HFFc6 (cell line): ENCODE data around the gene RHBDL3. TPM values are rescaled to one million over a fixed set of nuclear protein-coding genes. Genes with fewer than 3 reads are reported as not detected.
A peak's percentile ranks its signal among the peaks of the same experiment; 100 is the strongest.
"Not testable (repeated sequence)": the region's sequence is repeated elsewhere in the genome, so short reads cannot be mapped to it uniquely, and the experiment has no call there.

Experiments
- DNase-seq: peaks from one replicate; pipeline ENCODE4 v3.0.0-alpha.2; 2018
- H3K27ac Mint-ChIP-seq: 2 replicates; pipeline ENCODE4 v1.8.0; 2020; ENCODE audit warnings: mild to moderate bottlenecking, mixed read lengths
- H3K27me3 Mint-ChIP-seq: 2 replicates; pipeline ENCODE4 v1.8.0; 2021; ENCODE audit warnings: mild to moderate bottlenecking, moderate library complexity, mixed read lengths; ENCODE audit not compliant: insufficient read depth
- H3K36me3 Mint-ChIP-seq: 2 replicates; pipeline ENCODE4 v1.8.0; 2021; ENCODE audit warnings: low read depth, mixed read lengths
- H3K4me1 Mint-ChIP-seq: 2 replicates; pipeline ENCODE4 v1.8.0; 2020; ENCODE audit warnings: low read depth, mixed read lengths
- H3K4me3 Mint-ChIP-seq: 2 replicates; pipeline ENCODE4 v1.8.0; 2020; ENCODE audit warnings: mild to moderate bottlenecking, moderate library complexity, mixed read lengths
- H3K9me3 Mint-ChIP-seq: 2 replicates; pipeline ENCODE4 v1.8.0; 2020; ENCODE audit warnings: mild to moderate bottlenecking, mixed read lengths
- CTCF ChIP-seq: fragments of 200-600 bp; sonication (generic); IDR thresholded peaks from 2 replicates; pipeline ENCODE4 v1.5.0; 2021; ENCODE audit warnings: antibody characterized with exemption, mild to moderate bottlenecking
- total RNA-seq, 6 experiments: library from RNA; stranded (reverse); fragmentation: NEBNext Ultra II Directional; extraction: Animal tissue kit (Norgen Biotek cat#: 25700); gene quantifications; 2 replicates in 1 of 6; 3 replicates in 5 of 6; pipeline ENCODE4 v1.2.3, GENCODE V29; 2021

Gene RHBDL3
- total RNA-seq, 6 experiments from 2014 or later: 0.07 TPM; not detected in 5

GRCh38 chr17:32348483-32348800 is 82.8 kb downstream of the RHBDL3 start:
- Mint-ChIP-seq H3K27me3 (no peaks in the 10 kb centered on the region), H3K27ac (0 out of 2 replicates have a peak overlapping the region, but pooled peaks have one; percentile 9), H3K9me3 (peaks cover 8% of the 10 kb centered on the region), H3K4me3 (peak overlapping the region; percentile 54), H3K4me1 (peaks cover 17% of the 10 kb centered on the region), H3K36me3 (peaks cover 31% of the 10 kb centered on the region)
- no peak for DNase-seq
- no peak for TF ChIP-seq CTCF

DNA sequence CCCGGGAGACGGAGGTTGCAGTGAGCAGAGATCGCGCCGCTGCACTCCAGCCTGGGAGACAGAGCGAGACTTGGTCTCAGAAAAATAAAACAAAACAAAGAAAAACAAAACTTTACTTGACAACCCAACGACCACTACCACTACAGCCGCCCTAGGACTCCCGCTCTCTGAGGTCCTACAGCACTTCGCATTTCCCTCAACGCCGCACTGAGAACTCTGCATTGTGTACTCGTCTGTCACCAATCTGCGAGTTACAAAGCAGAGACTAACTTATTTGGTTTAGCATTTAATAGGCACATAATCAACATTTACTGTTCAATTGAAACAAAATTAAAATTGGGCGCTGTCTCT is 83.8 kb downstream of the RHBDL3 start:
- DNase-seq: no peak
- peaks cover 38% of the 10 kb centered on the region for H3K36me3 Mint-ChIP-seq
- peak overlapping the region; percentile 99 for H3K4me3 Mint-ChIP-seq
- no peaks in the 10 kb centered on the region for H3K27me3 Mint-ChIP-seq
- peaks cover 17% of the 10 kb centered on the region for H3K4me1 Mint-ChIP-seq
- H3K9me3 Mint-ChIP-seq: peaks cover 8% of the 10 kb centered on the region
- TF ChIP-seq CTCF: no peak
- H3K27ac Mint-ChIP-seq: peak overlapping the region; percentile 100

GRCh38 chr17:32349854-32350665 is 84.4 kb downstream of the RHBDL3 start, which contains the start of gene ZNF207:
TSS of gene ZNF207 (plus strand) at chr17:32350157. CDS start at chr17:32350286, 129 bp downstream.
- Mint-ChIP-seq H3K4me3 (peak within 1 kb of the TSS; percentile 99), H3K27ac (peak within 1 kb of the TSS; percentile 100), H3K9me3 (peaks cover 8% of the 10 kb centered on the region), H3K4me1 (peaks cover 23% of the 10 kb centered on the region), H3K27me3 (no peaks in the 10 kb centered on the region), H3K36me3 (peaks cover 43% of the 10 kb centered on the region)
- TF ChIP-seq CTCF: 0 out of 2 replicates have a peak, but pooled peaks have one; percentile 29
- peak; percentile 94 for DNase-seq

GRCh38 chr17:32350666-32351418 is 85.2 kb downstream of the RHBDL3 start:
- 0 out of 2 replicates have a peak, but pooled peaks have one; percentile 4 for TF ChIP-seq CTCF
- peak overlapping the region; percentile 100 for H3K27ac Mint-ChIP-seq
- DNase-seq: peak; percentile 60
- H3K4me1 Mint-ChIP-seq: peaks cover 31% of the 10 kb centered on the region
- H3K4me3 Mint-ChIP-seq: peak overlapping the region; percentile 99
- peaks cover 8% of the 10 kb centered on the region for H3K9me3 Mint-ChIP-seq
- no peaks in the 10 kb centered on the region; the same call in 1 of the 2 replicates for H3K27me3 Mint-ChIP-seq
- peaks cover 50% of the 10 kb centered on the region for H3K36me3 Mint-ChIP-seq

DNA sequence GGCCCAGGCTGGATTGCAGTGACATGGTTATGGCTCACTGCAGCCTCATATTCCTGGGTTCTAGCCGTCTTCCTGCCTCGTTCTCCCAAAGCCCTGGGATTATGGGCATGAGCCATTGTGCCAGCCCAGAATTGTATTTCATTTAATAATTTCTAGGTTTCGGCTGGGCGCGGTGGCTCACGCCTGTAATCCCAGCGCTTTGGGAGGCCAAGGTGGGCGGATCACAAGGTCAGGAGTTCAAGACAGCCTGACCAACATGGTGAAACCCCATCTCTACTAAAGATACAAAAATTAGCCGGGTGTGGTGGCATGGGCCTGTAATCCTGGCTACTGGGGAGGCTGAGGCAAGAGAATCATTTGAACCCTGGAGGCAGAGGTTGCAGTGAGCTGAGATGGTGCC is 87.1 kb downstream of the RHBDL3 start:
- H3K36me3 Mint-ChIP-seq: peaks cover 56% of the 10 kb centered on the region
- not testable (repeated sequence) for H3K27ac Mint-ChIP-seq, DNase-seq, H3K27me3 Mint-ChIP-seq, H3K9me3 Mint-ChIP-seq
- H3K4me1 Mint-ChIP-seq: peaks cover 40% of the 10 kb centered on the region
- H3K4me3 Mint-ChIP-seq: peak overlapping the region; percentile 99
